Lower leg skin (tissue), 4 donors: ENCODE data around the gene TMEM161A. TPM values are rescaled to one million over a fixed set of nuclear protein-coding genes. Genes with fewer than 3 reads are reported as not detected.

Experiments
- DNase-seq, 2 donors: peaks; one replicate each; pipeline ENCODE4 v3.0.0-alpha.2; 2019; ENCODE audit warnings: low spot score in 2 of 2
- H3K4me3 ChIP-seq: fragments of 200-600 bp; sonication (generic); 2 replicates; pipeline ENCODE4 v1.5.1; 2017; ENCODE audit warnings: mild to moderate bottlenecking, low read depth; ENCODE audit not compliant: poor library complexity, severe bottlenecking
- CTCF ChIP-seq, 3 donors: fragments of 450-650 bp; IDR thresholded peaks; one replicate each; pipeline ENCODE4 v1.5.1; 2016; ENCODE audit warnings: antibody characterized with exemption in 3 of 3, mild to moderate bottlenecking in 3 of 3, moderate library complexity in 2 of 3
- POLR2A ChIP-seq, 2 donors: fragments of 450-650 bp; IDR thresholded peaks; one replicate each; pipeline ENCODE4 v1.6.1; 2016 to 2017; ENCODE audit warnings: antibody characterized with exemption in 2 of 2, mild to moderate bottlenecking in 1 of 2, moderate library complexity in 1 of 2
- WGBS, 2 donors: methylation state at CpG; one replicate each; pipeline ENCODE4 v1.1.5; 2018; 5-methylcytosine and 5-hydroxymethylcytosine counted together
- intact Hi-C: fragments of 100-400 bp; cut with DNase I; formaldehyde crosslinking; loops from one replicate; pipeline ENCODE4 v1.15.0; 2023; ENCODE audit warnings: low total_unique reads
- total RNA-seq, 4 donors: library from RNA; depleted of rRNA; stranded (reverse); fragments of >200 nt; gene quantifications; one replicate each; pipeline ENCODE4 v1.1.0, GENCODE V29; 2016

Gene TMEM161A
- total RNA-seq, 4 donors from 2014 or later, result 25.7 to 30.1 (median 27.9) TPM

- intact Hi-C loops, result no loop called here
- no peak for TF ChIP-seq POLR2A (IDR thresholded peaks at IDR 0.05)
- no peak for TF ChIP-seq CTCF (IDR thresholded peaks at IDR 0.05)
- DNase-seq, result no peak
- 74 to 81% methylated on average over 13 of the region's 13 CpGs for WGBS, 2 donors
- H3K4me3 ChIP-seq, result no peak overlapping the region
These were observed 63.9 kb downstream of the TMEM161A start for GRCh38 chr19:19074196-19074882.

GRCh38 chr19:19071897-19072296 lies 66.4 kb downstream of the TMEM161A start:
- WGBS, 2 donors, result 95 to 96% methylated on average over 8 of the region's 8 CpGs
- intact Hi-C loops, result no loop called here
- DNase-seq, result no peak
- TF ChIP-seq POLR2A (IDR thresholded peaks at IDR 0.05) (no peak), CTCF (IDR thresholded peaks at IDR 0.05) (no peak)
- no peak overlapping the region for H3K4me3 ChIP-seq

Other genes starting within 250 kb of the TMEM161A start
- under 1 TPM in 2 of 4 donors, not detected in 2; 0.39 to 0.57 TPM for gene CERS1, start 242.3 kb downstream of the TMEM161A start, total RNA-seq
- gene COPE, start 219.1 kb downstream of the TMEM161A start, total RNA-seq, result 100 to 1,000 TPM; 173 to 238 (median 197) TPM
- gene DDX49, start 218.8 kb downstream of the TMEM161A start, total RNA-seq, result 10 to 100 TPM; 50.0 to 87.7 (median 65.5) TPM
- 10 to 100 TPM; 32.3 to 49.5 (median 37.2) TPM for gene HOMER3, start 197.3 kb downstream of the TMEM161A start, total RNA-seq
- 10 to 100 TPM; 16.2 to 29.8 (median 20.8) TPM for gene SUGP2, start 105.0 kb downstream of the TMEM161A start, total RNA-seq
- 10 to 100 TPM; 11.3 to 41.0 (median 21.9) TPM for gene ARMC6, start 104.9 kb downstream of the TMEM161A start, total RNA-seq
- gene SLC25A42, start 74.5 kb downstream of the TMEM161A start, total RNA-seq, result 10 to 100 TPM in 1 of 4 donors, 1 to 10 TPM in 3; 4.6 to 13.9 (median 7.4) TPM
- gene MEF2B, start 31.8 kb upstream of the TMEM161A start, total RNA-seq, result 1 to 10 TPM in 1 of 4 donors, under 1 TPM in 2, not detected in 1; 0.49 to 2.2 (median 0.84) TPM
- 10 to 100 TPM in 2 of 4 donors, 1 to 10 TPM in 2; 4.4 to 15.2 (median 10.9) TPM for gene BORCS8, start 53.7 kb upstream of the TMEM161A start, total RNA-seq
- gene RFXANK, start 53.8 kb upstream of the TMEM161A start, total RNA-seq, result 10 to 100 TPM; 40.1 to 59.0 (median 48.8) TPM
- 10 to 100 TPM; 13.7 to 24.2 (median 22.5) TPM for gene NR2C2AP, start 64.9 kb upstream of the TMEM161A start, total RNA-seq
- gene NCAN, start 73.5 kb upstream of the TMEM161A start, total RNA-seq, result not detected
- gene TM6SF2, start 134.8 kb upstream of the TMEM161A start, total RNA-seq, result under 1 TPM in 1 of 4 donors, not detected in 3; 0.20 TPM
- gene SUGP1, start 182.0 kb upstream of the TMEM161A start, total RNA-seq, result 10 to 100 TPM; 16.1 to 40.2 (median 39.0) TPM
- gene MAU2, start 182.4 kb upstream of the TMEM161A start, total RNA-seq, result 100 to 1,000 TPM in 1 of 4 donors, 10 to 100 TPM in 3; 57.5 to 100 (median 69.8) TPM